ENCODE results near the gene MBLAC2.

The MBLAC2 gene

GRCh38 chr5:90440644-90441043 lies 33.9 kb downstream of the MBLAC2 start:
- Histone ChIP-seq H3K36me3 (ENCODE audit: insufficient read depth, low read depth, low read length) (no peaks in the 10 kb centered on the region), H3K27me3 (ENCODE audit: insufficient read depth, low read length) (no peaks in the 10 kb centered on the region), H3K9me3 (ENCODE audit: insufficient read depth, low read depth, low read length) (no peaks in the 10 kb centered on the region), H3K4me3 (ENCODE audit: low read length) (no peak overlapping the region), H3K4me1 (ENCODE audit: insufficient read depth, low read length) (no peaks in the 10 kb centered on the region), H3K27ac (ENCODE audit: low read length) (no peak overlapping the region), H3K9ac (ENCODE audit: low read depth, low read length) (no peak overlapping the region)

DNA sequence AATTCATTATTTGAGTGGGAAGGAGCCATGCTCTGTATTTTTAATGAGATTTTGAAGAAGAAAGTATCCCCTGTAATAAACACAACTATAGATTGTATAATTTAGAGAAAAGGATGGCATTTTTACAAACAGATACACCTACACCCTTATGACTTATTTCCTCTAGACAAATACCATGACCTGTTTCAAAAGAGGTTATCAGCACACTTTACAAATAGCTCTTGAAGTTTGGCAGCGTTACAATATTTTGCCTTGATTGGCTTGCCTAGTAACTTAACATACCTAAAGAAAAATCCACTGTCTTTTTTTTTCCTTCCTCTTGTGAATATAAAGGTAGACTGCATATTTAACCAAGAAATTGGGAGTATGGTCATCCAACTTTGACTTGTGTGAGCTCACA lies 36.5 kb downstream of the MBLAC2 start:
- Histone ChIP-seq H3K27me3 (ENCODE audit: insufficient read depth, low read length) (no peaks in the 10 kb centered on the region), H3K36me3 (ENCODE audit: insufficient read depth, low read depth, low read length) (no peaks in the 10 kb centered on the region), H3K27ac (ENCODE audit: low read length) (no peak overlapping the region), H3K4me1 (ENCODE audit: insufficient read depth, low read length) (no peaks in the 10 kb centered on the region), H3K9ac (ENCODE audit: low read depth, low read length) (no peak overlapping the region), H3K9me3 (ENCODE audit: insufficient read depth, low read depth, low read length) (no peaks in the 10 kb centered on the region), H3K4me3 (ENCODE audit: low read length) (no peak overlapping the region)

GRCh38 chr5:90437663-90438062 lies 36.9 kb downstream of the MBLAC2 start:
- Histone ChIP-seq H3K4me1 (ENCODE audit: insufficient read depth, low read length) (no peaks in the 10 kb centered on the region), H3K27me3 (ENCODE audit: insufficient read depth, low read length) (no peaks in the 10 kb centered on the region), H3K36me3 (ENCODE audit: insufficient read depth, low read depth, low read length) (no peaks in the 10 kb centered on the region), H3K27ac (ENCODE audit: low read length) (no peak overlapping the region), H3K4me3 (ENCODE audit: low read length) (no peak overlapping the region), H3K9ac (ENCODE audit: low read depth, low read length) (no peak overlapping the region), H3K9me3 (ENCODE audit: insufficient read depth, low read depth, low read length) (no peaks in the 10 kb centered on the region)

- H3K27me3 ChIP-seq (ENCODE audit: insufficient read depth, low read length) = no peaks in the 10 kb centered on the region
- H3K4me3 ChIP-seq (ENCODE audit: low read length) = no peak overlapping the region
- no peaks in the 10 kb centered on the region for H3K4me1 ChIP-seq (ENCODE audit: insufficient read depth, low read length)
- H3K27ac ChIP-seq (ENCODE audit: low read length) = no peak overlapping the region
- H3K36me3 ChIP-seq (ENCODE audit: insufficient read depth, low read depth, low read length) = no peaks in the 10 kb centered on the region
- H3K9me3 ChIP-seq (ENCODE audit: insufficient read depth, low read depth, low read length) = no peaks in the 10 kb centered on the region
- no peak overlapping the region for H3K9ac ChIP-seq (ENCODE audit: low read depth, low read length)
Measured at GRCh38 chr5:90434116-90434714, 40.4 kb downstream of the MBLAC2 start.

- Histone ChIP-seq H3K9me3 (ENCODE audit: insufficient read depth, low read depth, low read length) (no peaks in the 10 kb centered on the region), H3K36me3 (ENCODE audit: insufficient read depth, low read depth, low read length) (no peaks in the 10 kb centered on the region), H3K4me3 (ENCODE audit: low read length) (no peak overlapping the region), H3K4me1 (ENCODE audit: insufficient read depth, low read length) (no peaks in the 10 kb centered on the region), H3K27ac (ENCODE audit: low read length) (no peak overlapping the region), H3K27me3 (ENCODE audit: insufficient read depth, low read length) (no peaks in the 10 kb centered on the region), H3K9ac (ENCODE audit: low read depth, low read length) (no peak overlapping the region)
Measured at GRCh38 chr5:90424245-90424644, 50.3 kb downstream of the MBLAC2 start.

DNA sequence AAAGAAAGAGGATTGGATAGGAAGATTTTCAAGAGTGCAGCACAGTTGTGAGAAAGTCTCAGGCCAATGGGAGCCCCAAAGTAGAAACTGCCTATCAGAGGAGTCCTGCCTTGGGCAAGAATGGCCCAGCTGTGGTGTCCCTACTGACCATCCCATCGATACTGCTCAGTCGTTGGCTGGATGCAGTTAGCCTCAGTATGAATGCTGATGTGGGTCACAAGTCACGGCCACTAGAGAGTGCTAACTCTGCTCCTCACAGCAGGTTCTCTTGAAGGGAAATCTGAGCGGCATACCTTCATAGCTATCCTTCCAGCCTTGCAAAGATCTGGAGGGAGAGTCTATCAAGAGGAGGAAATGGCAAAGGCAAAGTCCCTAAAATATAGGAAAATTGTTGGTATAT lies 53.4 kb downstream of the MBLAC2 start:
- Histone ChIP-seq H3K4me3 (ENCODE audit: low read length) (no peak overlapping the region), H3K27me3 (ENCODE audit: insufficient read depth, low read length) (no peaks in the 10 kb centered on the region), H3K27ac (ENCODE audit: low read length) (no peak overlapping the region), H3K4me1 (ENCODE audit: insufficient read depth, low read length) (no peaks in the 10 kb centered on the region), H3K9ac (ENCODE audit: low read depth, low read length) (no peak overlapping the region), H3K9me3 (ENCODE audit: insufficient read depth, low read depth, low read length) (no peaks in the 10 kb centered on the region), H3K36me3 (ENCODE audit: insufficient read depth, low read depth, low read length) (no peaks in the 10 kb centered on the region)

- H3K9me3 ChIP-seq (ENCODE audit: insufficient read depth, low read depth, low read length) = no peaks in the 10 kb centered on the region
- H3K4me3 ChIP-seq (ENCODE audit: low read length) = no peak overlapping the region
- no peak overlapping the region for H3K9ac ChIP-seq (ENCODE audit: low read depth, low read length)
- H3K4me1 ChIP-seq (ENCODE audit: insufficient read depth, low read length) = no peaks in the 10 kb centered on the region
- no peak overlapping the region for H3K27ac ChIP-seq (ENCODE audit: low read length)
- H3K27me3 ChIP-seq (ENCODE audit: insufficient read depth, low read length) = no peaks in the 10 kb centered on the region
- no peaks in the 10 kb centered on the region for H3K36me3 ChIP-seq (ENCODE audit: insufficient read depth, low read depth, low read length)
Measured at GRCh38 chr5:90418214-90418613, 56.4 kb downstream of the MBLAC2 start.

DNA sequence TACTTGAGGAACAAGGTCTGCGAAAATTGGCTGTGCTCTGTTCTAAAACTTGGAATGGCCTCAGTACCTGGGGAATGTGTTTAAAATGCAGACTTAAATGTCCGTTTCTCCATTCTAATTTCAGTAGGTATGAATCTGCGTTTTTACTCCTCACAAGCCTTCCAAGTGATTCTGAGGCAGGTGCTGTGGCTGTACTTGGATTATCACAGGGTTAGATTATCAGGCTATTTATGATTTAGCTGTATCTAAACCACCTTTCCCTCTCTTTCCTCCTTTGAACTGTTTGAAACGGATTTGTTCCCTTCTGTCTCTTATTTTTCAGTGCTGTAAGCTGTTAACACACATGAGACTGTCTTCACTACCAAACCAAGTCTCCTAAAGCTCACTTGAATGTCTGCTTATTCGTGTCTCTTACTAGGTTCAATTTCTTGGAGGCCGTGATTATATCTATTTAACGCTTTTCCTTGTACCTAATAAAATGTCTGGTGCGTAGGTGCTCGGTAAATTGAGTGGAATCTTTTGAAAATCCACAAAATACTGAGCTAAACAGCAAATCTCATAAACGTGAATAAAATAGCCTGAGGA lies 64.3 kb downstream of the MBLAC2 start:
- Histone ChIP-seq H3K9me3 (ENCODE audit: insufficient read depth, low read depth, low read length) (no peaks in the 10 kb centered on the region), H3K36me3 (ENCODE audit: insufficient read depth, low read depth, low read length) (peaks cover 12% of the 10 kb centered on the region), H3K27me3 (ENCODE audit: insufficient read depth, low read length) (no peaks in the 10 kb centered on the region), H3K4me3 (ENCODE audit: low read length) (peak overlapping the region; percentile 99), H3K9ac (ENCODE audit: low read depth, low read length) (peak overlapping the region; percentile 100), H3K4me1 (ENCODE audit: insufficient read depth, low read length) (peaks cover 16% of the 10 kb centered on the region), H3K27ac (ENCODE audit: low read length) (peak overlapping the region; percentile 99)

GRCh38 chr5:90409318-90410177 lies 65.0 kb downstream of the MBLAC2 start, which contains the start of gene CETN3:
CETN3 (minus strand) TSS chr5:90409756; CDS start chr5:90409661, 95 bp downstream.
- H3K9ac ChIP-seq (ENCODE audit: low read depth, low read length) = peak within 1 kb of the TSS; percentile 100
- H3K27ac ChIP-seq (ENCODE audit: low read length) = peak within 1 kb of the TSS; percentile 99
- no peaks in the 10 kb centered on the region for H3K9me3 ChIP-seq (ENCODE audit: insufficient read depth, low read depth, low read length)
- H3K36me3 ChIP-seq (ENCODE audit: insufficient read depth, low read depth, low read length) = peaks cover 20% of the 10 kb centered on the region
- H3K4me1 ChIP-seq (ENCODE audit: insufficient read depth, low read length) = peaks cover 16% of the 10 kb centered on the region
- peak within 1 kb of the TSS; percentile 99 for H3K4me3 ChIP-seq (ENCODE audit: low read length)
- H3K27me3 ChIP-seq (ENCODE audit: insufficient read depth, low read length) = no peaks in the 10 kb centered on the region

- Histone ChIP-seq H3K4me1 (ENCODE audit: insufficient read depth, low read length) (peaks cover 16% of the 10 kb centered on the region), H3K27ac (ENCODE audit: low read length) (peak overlapping the region; percentile 49), H3K9me3 (ENCODE audit: insufficient read depth, low read depth, low read length) (no peaks in the 10 kb centered on the region)
Measured at GRCh38 chr5:90408571-90409317, 65.8 kb downstream of the MBLAC2 start.

More at GRCh38 chr5:90408571-90409317, 65.8 kb downstream of the MBLAC2 start:
- Histone ChIP-seq H3K9ac (ENCODE audit: low read depth, low read length) (peak overlapping the region; percentile 98), H3K27me3 (ENCODE audit: insufficient read depth, low read length) (no peaks in the 10 kb centered on the region), H3K36me3 (ENCODE audit: insufficient read depth, low read depth, low read length) (peaks cover 26% of the 10 kb centered on the region), H3K4me3 (ENCODE audit: low read length) (peak overlapping the region; percentile 94)

Measured in iPS-20b (cell line).